Stimulated activated CD4-positive, alpha-beta T cell treated with anti-CD3 and anti-CD28 coated beads, Interleukin-1b, Interleukin-23, amount 100 ng/mL, for 24 hours (primary cell): Measurements from ENCODE around the gene SLC25A38.

Experiments
- DNase-seq, 4 experiments: peaks; one replicate each; pipeline ENCODE4 v3.0.0-alpha.2; 2020; ENCODE audit warnings: low read depth in 4 of 4, low spot score in 1 of 4

SLC25A38 gene

DNA sequence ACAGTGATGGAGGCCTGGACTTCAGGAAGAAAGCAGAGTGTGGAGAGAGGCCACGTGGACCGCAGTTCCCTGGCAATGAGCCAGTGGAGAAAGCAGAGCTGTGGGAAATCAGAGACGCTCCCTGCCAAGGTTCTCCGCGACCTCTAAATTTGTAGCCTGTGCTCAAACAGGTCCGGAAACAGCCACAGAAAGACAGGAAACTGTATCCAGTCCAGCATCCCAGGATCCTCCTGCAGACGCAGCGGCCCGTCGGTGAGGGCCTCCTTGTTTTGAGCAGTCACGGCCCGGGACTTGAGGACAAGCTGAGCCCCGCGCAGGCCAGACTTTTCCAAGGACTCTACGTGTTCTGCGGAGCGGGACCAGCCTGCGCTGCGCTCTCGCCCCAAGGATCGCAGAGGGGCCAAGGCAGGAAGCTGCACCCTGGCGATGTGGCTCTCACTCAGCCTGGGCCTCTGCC, 45.6 kb downstream of the SLC25A38 start:
- DNase-seq: no peak

DNA sequence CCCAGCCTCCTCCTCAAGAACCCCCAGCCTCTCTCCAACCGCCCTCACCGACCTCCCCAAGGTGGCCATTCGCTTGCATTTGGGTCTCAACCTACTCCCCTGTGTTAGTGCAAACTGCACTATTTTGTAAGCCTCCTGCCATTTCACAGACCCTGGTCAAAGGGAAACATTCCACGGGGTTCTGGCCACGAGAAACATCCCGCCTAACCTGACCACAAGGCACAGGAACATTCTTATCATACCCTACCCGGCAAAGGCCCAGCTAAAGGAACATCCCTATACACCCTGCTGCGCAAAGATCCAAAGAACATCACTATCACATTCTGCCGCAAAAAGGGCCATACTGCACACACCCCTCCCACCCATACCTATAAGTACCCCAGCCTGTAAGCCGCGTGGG, 46.3 kb downstream of the SLC25A38 start:
- DNase-seq: no peak

DNA sequence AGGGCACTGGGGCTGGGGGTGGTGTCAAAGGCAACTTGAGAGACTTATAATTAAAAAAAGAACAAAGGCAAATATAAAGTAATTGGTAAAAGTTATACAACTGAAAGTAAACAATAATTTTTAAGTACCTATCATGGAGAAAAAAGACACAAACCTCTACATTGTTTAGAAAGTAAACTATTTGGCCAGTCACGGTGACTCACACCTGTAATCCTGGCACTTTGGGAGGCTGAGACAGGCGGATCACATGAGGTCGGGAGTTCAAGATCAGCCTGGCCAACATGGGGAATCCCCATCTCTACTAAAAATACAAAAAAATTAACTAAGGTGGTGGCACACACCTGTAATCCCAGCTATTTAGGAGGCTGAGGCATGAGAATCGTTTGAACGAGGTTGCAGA, 49.2 kb downstream of the SLC25A38 start:
- no peak for DNase-seq

DNA sequence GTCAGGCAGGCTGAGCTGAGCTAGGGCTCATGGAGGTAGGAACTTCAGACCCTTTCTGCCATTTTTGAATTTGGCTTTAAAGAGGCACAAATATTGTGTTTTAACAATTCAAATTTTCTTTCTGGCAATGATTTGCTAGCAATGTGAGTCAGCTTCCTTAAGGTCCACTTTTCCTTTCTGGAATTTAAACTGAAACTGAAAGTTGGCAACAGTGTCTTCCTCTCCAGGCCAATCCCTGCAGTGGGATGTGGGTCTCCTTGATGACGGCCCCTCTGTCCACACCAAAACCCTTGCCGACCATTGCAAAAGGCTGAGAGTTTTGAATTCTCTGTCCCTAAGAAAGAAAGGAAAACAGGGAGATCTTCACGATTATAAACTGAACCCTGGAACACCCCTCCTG, 50.5 kb downstream of the SLC25A38 start:
- DNase-seq: no peak

DNA sequence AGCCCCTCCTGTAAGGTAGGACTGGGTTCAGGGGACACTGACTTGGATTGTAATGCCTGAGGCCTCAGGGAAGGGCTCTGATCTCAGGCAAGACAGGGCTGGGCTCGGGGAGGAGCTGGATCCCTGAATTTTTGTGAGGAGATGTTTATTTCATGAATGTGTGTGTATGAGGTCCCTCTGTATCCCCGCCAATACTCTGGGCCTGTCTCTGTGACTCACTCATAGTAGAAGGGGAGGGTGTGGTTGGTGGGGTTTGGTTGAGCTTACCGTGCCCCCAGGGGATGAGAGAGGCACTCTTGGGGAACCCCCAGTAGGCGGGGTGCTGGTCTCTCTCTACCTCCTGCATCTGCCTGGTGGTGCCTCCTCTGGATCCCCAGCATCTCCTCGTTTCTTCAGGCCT, 51.4 kb downstream of the SLC25A38 start:
- DNase-seq: no peak

DNA sequence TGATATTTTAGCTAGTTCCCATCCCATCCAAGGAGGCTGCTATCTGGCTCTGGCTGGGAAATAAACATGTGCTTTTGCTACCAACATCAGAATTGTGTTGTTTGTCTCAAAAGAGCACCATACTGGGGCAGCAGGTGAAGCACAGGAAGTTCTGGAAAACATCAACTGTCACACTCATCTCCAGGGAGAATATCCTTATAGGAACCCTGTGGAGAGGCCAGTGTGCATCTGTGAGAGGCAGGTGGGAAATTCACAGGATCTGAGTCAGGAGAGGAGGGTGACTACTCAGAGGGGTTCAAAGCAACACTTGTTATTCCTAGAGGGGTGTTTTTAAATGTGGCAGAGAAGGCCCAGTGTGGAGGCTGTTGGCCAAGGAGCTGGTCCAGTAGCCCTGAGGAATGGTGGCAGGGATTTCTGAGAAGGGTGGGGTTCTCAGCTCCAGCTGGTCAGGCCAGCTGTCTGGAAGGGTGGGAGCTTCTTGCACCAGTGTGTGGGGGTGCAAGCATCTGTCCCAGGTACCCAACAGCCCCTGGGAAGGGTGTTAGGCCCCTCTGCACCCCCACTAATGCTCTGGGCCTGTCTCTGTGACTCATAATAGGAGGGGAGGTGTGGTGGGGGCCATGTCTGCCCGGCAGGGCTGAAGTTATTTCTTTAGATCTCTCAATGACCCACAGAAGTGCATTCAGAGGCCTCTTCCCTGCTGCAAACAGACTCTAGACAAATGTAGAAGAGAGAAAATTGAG, 52.0 kb downstream of the SLC25A38 start:
- no peak for DNase-seq

DNA sequence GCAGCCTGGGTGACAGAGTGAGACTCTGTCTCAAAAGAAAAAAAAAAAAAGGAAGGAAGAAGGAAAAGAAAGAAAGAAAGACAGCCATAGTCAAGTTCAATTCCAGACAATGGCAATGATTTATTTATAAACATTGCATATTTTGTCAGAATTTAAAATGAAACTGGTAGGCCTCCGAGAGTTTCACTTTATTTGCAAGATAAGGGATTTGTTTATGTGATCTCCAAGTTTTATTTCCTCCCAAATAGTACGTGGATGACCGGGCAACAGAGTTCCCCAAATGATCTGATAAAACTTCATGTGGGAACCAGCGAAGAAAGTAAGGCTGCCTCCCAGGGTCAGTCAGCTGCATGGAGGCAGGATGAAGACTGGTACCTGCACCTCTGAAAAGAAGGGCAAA, 55.7 kb downstream of the SLC25A38 start:
- DNase-seq: no peak

DNA sequence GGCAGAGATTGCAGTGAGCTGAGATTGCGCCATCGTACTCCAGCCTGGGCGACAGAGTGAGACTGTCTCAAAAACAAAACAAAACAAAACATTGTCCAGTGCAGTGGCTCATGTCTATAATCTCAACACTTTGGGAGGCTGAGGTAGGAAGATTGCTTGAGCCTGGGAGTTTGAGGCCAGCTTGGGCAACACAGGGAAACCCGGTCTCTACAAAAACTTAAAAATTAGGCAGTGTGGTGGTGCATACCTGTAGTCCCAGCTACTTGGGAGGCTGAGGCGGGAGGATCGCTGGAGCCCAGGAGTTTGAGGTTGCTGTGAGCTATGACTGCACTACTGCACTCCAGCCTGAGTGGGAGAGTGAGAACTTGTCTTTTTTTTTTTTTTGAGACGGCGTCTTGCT, 57.1 kb downstream of the SLC25A38 start:
- DNase-seq: no peak

DNA sequence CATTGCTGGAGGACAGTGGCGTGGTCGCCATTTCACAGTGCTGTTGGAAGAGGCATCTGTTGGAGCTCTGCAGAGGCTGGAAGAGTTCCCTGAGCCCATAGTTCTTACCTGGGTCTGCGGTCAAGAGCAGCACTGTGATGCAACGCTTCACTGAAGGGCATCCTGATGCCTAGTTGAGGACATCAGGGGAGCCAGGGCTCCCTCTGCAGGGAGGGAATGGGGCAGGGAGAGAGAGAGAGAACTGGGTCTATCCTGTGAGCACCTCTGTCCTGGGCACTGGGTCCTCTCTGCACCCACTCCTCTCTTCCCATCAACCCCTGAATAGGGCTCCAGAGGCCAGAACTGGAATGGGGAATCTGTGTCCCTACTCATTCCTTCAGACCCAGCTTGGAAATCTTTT, 60.4 kb downstream of the SLC25A38 start:
- no peak for DNase-seq

DNA sequence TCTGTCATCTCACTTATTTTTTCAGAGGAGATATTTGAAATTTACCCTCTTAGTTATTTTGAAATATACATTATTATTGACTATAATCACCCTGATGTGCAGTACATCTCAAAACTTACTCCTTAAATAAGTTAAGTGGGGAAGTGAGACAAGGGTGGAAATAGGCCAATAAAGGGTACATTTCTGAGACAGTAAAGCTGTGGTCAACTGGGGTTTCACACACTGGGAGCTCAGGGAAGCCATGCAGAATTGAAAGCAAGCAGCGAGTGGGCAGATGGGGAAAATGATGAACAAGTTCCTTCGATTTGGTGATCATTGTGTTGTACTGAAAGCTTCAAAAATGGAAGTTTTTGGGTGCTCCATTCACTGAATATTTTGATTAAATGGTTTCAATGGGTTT, 62.8 kb downstream of the SLC25A38 start:
- DNase-seq: no peak

DNA sequence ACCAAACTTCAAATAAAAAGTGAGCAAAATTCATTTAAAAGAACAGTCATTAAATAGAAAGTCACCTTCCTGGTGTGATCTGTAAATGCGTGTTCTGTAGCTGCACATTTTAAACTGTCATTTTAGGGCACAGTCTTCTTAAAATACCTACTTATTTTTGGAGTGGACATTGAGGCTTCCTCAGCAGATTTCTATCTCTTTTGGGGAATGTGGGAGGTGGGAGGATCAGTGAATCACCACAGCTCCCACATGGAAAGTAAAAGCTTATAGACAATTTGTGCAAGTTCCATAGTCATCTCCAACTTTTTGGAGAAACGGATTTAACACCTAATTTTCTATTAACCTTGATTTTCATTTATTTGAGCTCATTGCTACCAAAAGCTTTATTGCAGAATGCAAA, 63.3 kb downstream of the SLC25A38 start:
- no peak for DNase-seq
